Endothelial cell of umbilical vein (primary cell): ENCODE data around the gene CFAP65. TPM values are rescaled to one million over a fixed set of nuclear protein-coding genes. Genes with fewer than 3 reads are reported as not detected.

Source experiments
- BruUV-seq: library from RNA; stranded (reverse); fragments of 400-500 nt; replicated peaks from 2 replicates; lab custom pipeline; 2021; lab: Mats Ljungman, UMichigan
- CTCF ChIA-PET: fragments of 300-600, 350-600 bp; sonication (Branson Sonifier 250); formaldehyde crosslinking; loops from one replicate; lab custom pipeline; 2021; ENCODE audit warnings: antibody characterized with exemption, inconsistent platforms; lab: Charles Lee
- POLR2A ChIA-PET: fragments of 300-600, 350-600 bp; sonication (Branson Sonifier 250); formaldehyde crosslinking; loops from one replicate; lab custom pipeline; 2021; ENCODE audit warnings: antibody characterized with exemption, inconsistent platforms; lab: Charles Lee
- DNase-seq: peaks from one replicate; pipeline ENCODE4 v3.0.0-alpha.2; 2011; ENCODE audit warnings: low read depth, low spot score
- FAIRE-seq: peaks from 2 replicates; lab custom pipeline; 2011; peaks lifted over from hg19 to GRCh38; lab: Jason Lieb, UNC
- H2AFZ ChIP-seq: 2 replicates; pipeline ENCODE4 v1.6.0; 2012; ENCODE audit warnings: low read depth, low read length, control low read depth, inconsistent platforms
- H3K27ac ChIP-seq: 2 replicates; pipeline ENCODE4 v1.5.1; 2011; ENCODE audit warnings: low read depth, mild to moderate bottlenecking, control low read depth, low read length, moderate library complexity; ENCODE audit not compliant: insufficient read depth
- H3K27me3 ChIP-seq, 2 experiments: 2 replicates each; pipeline versions ENCODE4 v1.6.0 to v1.6.1; 2011; ENCODE audit warnings: low read length in 2 of 2, mixed read lengths in 1 of 2; ENCODE audit not compliant: control insufficient read depth in 2 of 2, insufficient read depth in 2 of 2
- H3K36me3 ChIP-seq, 2 experiments: 2 replicates in 1 of 2; 3 replicates in 1 of 2; pipeline ENCODE4 v1.5.1; 2011; ENCODE audit warnings: low read length in 2 of 2, mild to moderate bottlenecking in 1 of 2, moderate library complexity in 1 of 2; ENCODE audit not compliant: control insufficient read depth in 2 of 2, insufficient read depth in 2 of 2; ENCODE audit errors: extremely low read depth in 1 of 2
- H3K4me1 ChIP-seq: 3 replicates; pipeline ENCODE4 v1.5.1; 2011; ENCODE audit warnings: mild to moderate bottlenecking, low read length; ENCODE audit not compliant: control insufficient read depth, insufficient read depth; ENCODE audit errors: extremely low read depth
- H3K4me2 ChIP-seq: 2 replicates; pipeline ENCODE4 v1.6.1; 2011; ENCODE audit warnings: low read length, control low read depth, mixed read lengths; ENCODE audit not compliant: insufficient read depth
- H3K4me3 ChIP-seq, 3 experiments: fragments of 200-600 bp in 1 of 3; sonication (generic), shearing (Covaris generic) in 1 of 3; replicated peaks in 1 of 3; 2 replicates each; pipeline ENCODE4 v1.5.1; 2011 to 2016; ENCODE audit warnings: control low read depth in 3 of 3, low read length in 3 of 3, mild to moderate bottlenecking in 2 of 3, inconsistent platforms in 1 of 3, low read depth in 1 of 3, moderate library complexity in 1 of 3; ENCODE audit not compliant: insufficient read depth in 1 of 3
- H3K79me2 ChIP-seq: 2 replicates; pipeline ENCODE4 v1.6.0; 2012; ENCODE audit warnings: low read length, inconsistent platforms; ENCODE audit not compliant: control insufficient read depth, insufficient read depth
- H3K9ac ChIP-seq: replicated peaks from 2 replicates; pipeline ENCODE3; 2011; ENCODE audit warnings: low read length, control low read depth; ENCODE audit not compliant: insufficient read depth; ENCODE audit errors: extremely low read depth
- H3K9me1 ChIP-seq: replicated peaks from 3 replicates; pipeline ENCODE4 v1.6.0; 2011; ENCODE audit warnings: mild to moderate bottlenecking, low read length; ENCODE audit not compliant: control insufficient read depth, insufficient read depth; ENCODE audit errors: extremely low read depth
- H3K9me3 ChIP-seq: replicated peaks from 2 replicates; pipeline ENCODE4 v1.5.1; 2012; ENCODE audit warnings: low read length, inconsistent platforms; ENCODE audit not compliant: control insufficient read depth, insufficient read depth
- H4K20me1 ChIP-seq: replicated peaks from 2 replicates; pipeline ENCODE3; 2011; ENCODE audit warnings: mild to moderate bottlenecking, low read length; ENCODE audit not compliant: control insufficient read depth, insufficient read depth; ENCODE audit errors: extremely low read depth
- EZH2 ChIP-seq: IDR thresholded peaks from 2 replicates; pipeline ENCODE4 v1.6.1; 2012; ENCODE audit warnings: borderline replicate concordance, low read depth, mild to moderate bottlenecking, moderate library complexity, low read length, inconsistent platforms; ENCODE audit not compliant: severe bottlenecking
- FOS ChIP-seq: IDR thresholded peaks from 2 replicates; pipeline ENCODE4 v1.6.1; 2011; ENCODE audit warnings: mild to moderate bottlenecking, low read length, moderate library complexity, borderline replicate concordance; ENCODE audit not compliant: insufficient read depth
- GATA2 ChIP-seq: IDR thresholded peaks from 2 replicates; pipeline ENCODE4 v1.7.0; 2011; ENCODE audit warnings: low read depth, mild to moderate bottlenecking, moderate library complexity, mixed read lengths, low read length; ENCODE audit not compliant: insufficient read length, insufficient read depth
- JUN ChIP-seq: IDR thresholded peaks from 2 replicates; pipeline ENCODE4 v1.6.1; 2011; ENCODE audit warnings: borderline replicate concordance, low read depth; ENCODE audit not compliant: insufficient read length, insufficient read depth
- MYC ChIP-seq: IDR thresholded peaks from one replicate; pipeline ENCODE4 v1.6.1; 2011; ENCODE audit warnings: mild to moderate bottlenecking, low read depth, low read length
- POLR2AphosphoS5 ChIP-seq: IDR thresholded peaks from 2 replicates; pipeline ENCODE4 v1.6.1; 2012; ENCODE audit warnings: low read depth, mild to moderate bottlenecking, control low read depth, low read length, moderate library complexity; ENCODE audit not compliant: insufficient read depth
- dilution Hi-C: fragments of 300-500 bp; cut with MboI; formaldehyde crosslinking; loops from one replicate; pipeline ENCODE4 v1.15.0; 2019; ENCODE audit warnings: low sequenced_read_pairs; ENCODE audit not compliant: extremely low pct_ligation_motif_present
- intact Hi-C: fragments of 100-400 bp; cut with micrococcal nuclease; formaldehyde crosslinking; loops from one replicate; pipeline ENCODE4 v1.10.0; 2022
- polyA plus RNA-seq, 4 experiments: library from polyadenylated mRNA; depleted of rRNA in 3 of 4; stranded (reverse) in 3 of 4; unstranded in 1 of 4; fragments of >200 nt; gene quantifications; 2 replicates each; pipeline versions ENCODE4 v1.2.1 to v1.2.3, GENCODE V29; 2011 to 2012; ENCODE audit warnings: missing spikeins in 1 of 4
- total RNA-seq: library from RNA; stranded (reverse); gene quantifications from 2 replicates; pipeline ENCODE4 v1.2.3, GENCODE V29; 2021

Gene CFAP65
- total and polyA plus RNA-seq, 2 donors (not counting 3 experiments of a cell fraction or from before 2014, with no cell fraction given): 0.03 TPM; not detected in 1

DNA sequence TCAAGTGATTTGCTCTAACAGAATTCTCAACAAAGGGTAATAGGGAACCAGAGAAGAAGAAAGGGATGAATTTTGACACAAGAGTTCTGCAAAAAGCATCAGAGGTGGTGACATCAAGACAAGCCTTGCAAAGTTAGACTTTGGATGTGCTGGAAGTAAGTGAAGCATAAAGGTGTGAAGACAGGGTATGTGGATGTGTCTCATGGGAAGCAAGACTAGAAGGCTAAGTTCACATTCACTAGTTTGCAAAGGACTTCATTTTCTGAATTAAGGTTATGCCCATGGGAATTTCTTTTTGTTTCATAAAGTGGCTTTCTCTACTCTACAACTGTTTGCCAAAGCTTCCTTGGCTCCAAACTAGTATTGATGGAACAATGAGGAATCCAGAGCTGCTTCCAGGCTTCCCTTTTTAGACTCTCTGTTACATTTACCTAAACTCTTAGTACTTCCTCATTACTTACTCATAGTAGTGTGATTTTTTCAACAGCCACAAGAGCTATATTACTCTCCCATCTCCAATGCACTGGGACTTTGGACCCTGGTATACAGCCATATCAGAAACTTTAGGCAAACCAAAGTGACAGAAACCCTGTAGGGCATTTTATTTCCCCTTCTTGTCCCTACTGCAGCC, 40.5 kb upstream of the CFAP65 start:
- FAIRE-seq (no peak), DNase-seq (no peak)
- Histone ChIP-seq H4K20me1 (no peaks in the 10 kb centered on the region), H3K9ac (no peak overlapping the region), H3K79me2 (no peaks in the 10 kb centered on the region), H3K27me3 (no peaks in the 10 kb centered on the region), H3K4me1 (no peaks in the 10 kb centered on the region), H3K9me3 (no peaks in the 10 kb centered on the region), H3K27ac (no peak overlapping the region), H3K36me3 (peaks cover 0 to 3% of the 10 kb centered on the region in 2 experiments), H3K9me1 (no peaks in the 10 kb centered on the region), H2AFZ (no peak overlapping the region), H3K4me2 (no peak overlapping the region), H3K4me3 (no peak overlapping the region)
- ChIA-PET POLR2A (no interaction called here), CTCF (interaction anchor here (0.7 to 2.2 kb wide), 4 partner anchors 8 to 52 kb away, joined by 3 to 10 read pairs (median 6); no protein-coding TSS in a partner anchor)
- BruUV-seq: no TSS peak
- dilution Hi-C loops (no loop called here), intact Hi-C loops (no loop called here)
- TF ChIP-seq FOS (no peak), GATA2 (no peak), EZH2 (no peak)

DNA sequence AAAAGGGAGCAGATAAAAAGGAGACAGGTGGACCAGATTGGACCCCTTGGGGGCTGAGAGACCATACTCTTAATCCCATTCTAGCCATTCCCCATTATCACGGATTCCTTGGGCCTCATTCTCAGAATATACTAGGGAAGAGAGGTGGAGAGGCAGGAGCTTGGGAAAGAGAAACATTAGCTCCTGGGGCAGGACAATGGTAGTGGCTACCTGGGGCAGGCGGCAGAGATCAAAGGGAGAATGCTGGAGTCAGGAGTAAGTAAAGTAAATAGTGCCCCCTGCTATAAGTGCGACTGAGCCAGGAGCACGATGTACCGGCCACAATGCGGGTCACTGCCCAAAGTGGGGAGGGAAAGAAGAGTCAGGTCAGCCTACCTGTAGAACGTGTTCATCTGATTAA, 39.8 kb upstream of the CFAP65 start:
- Histone ChIP-seq H3K79me2 (no peaks in the 10 kb centered on the region), H3K4me1 (no peaks in the 10 kb centered on the region), H3K4me2 (no peak overlapping the region), H3K9ac (no peak overlapping the region), H3K4me3 (no peak overlapping the region), H3K27me3 (no peaks in the 10 kb centered on the region), H2AFZ (no peak overlapping the region), H3K36me3 (peaks cover 0 to 5% of the 10 kb centered on the region in 2 experiments), H3K9me3 (no peaks in the 10 kb centered on the region), H3K27ac (no peak overlapping the region), H4K20me1 (no peaks in the 10 kb centered on the region), H3K9me1 (no peaks in the 10 kb centered on the region)
- FAIRE-seq (no peak), DNase-seq (no peak)
- TF ChIP-seq JUN (no peak), MYC (no peak), POLR2AphosphoS5 (no peak), FOS (no peak), GATA2 (no peak)
- no TSS peak for BruUV-seq
- dilution Hi-C loops (no loop called here), intact Hi-C loops (no loop called here)
- POLR2A ChIA-PET: no interaction called here
- CTCF ChIA-PET: interaction anchor here (0.5 to 3.1 kb wide), 6 partner anchors 9 to 51 kb away, joined by 5 to 18 read pairs (median 9); no protein-coding TSS in a partner anchor
